Ramos (cell line): ENCODE measurements around the gene METTL17.
"Not testable (repeated sequence)": the region's sequence is repeated elsewhere in the genome, so short reads cannot be mapped to it uniquely, and the experiment has no call there.

ENCODE experiments used
- in situ Hi-C: fragments of 300-500 bp; cut with MboI; formaldehyde crosslinking; loops from one replicate; pipeline ENCODE4 v1.14.3; 2022; ENCODE audit warnings: low sequenced_read_pairs; ENCODE audit not compliant: unreplicated experiment

The METTL17 gene, protein sequence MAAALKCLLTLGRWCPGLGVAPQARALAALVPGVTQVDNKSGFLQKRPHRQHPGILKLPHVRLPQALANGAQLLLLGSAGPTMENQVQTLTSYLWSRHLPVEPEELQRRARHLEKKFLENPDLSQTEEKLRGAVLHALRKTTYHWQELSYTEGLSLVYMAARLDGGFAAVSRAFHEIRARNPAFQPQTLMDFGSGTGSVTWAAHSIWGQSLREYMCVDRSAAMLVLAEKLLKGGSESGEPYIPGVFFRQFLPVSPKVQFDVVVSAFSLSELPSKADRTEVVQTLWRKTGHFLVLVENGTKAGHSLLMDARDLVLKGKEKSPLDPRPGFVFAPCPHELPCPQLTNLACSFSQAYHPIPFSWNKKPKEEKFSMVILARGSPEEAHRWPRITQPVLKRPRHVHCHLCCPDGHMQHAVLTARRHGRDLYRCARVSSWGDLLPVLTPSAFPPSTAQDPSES

DNA sequence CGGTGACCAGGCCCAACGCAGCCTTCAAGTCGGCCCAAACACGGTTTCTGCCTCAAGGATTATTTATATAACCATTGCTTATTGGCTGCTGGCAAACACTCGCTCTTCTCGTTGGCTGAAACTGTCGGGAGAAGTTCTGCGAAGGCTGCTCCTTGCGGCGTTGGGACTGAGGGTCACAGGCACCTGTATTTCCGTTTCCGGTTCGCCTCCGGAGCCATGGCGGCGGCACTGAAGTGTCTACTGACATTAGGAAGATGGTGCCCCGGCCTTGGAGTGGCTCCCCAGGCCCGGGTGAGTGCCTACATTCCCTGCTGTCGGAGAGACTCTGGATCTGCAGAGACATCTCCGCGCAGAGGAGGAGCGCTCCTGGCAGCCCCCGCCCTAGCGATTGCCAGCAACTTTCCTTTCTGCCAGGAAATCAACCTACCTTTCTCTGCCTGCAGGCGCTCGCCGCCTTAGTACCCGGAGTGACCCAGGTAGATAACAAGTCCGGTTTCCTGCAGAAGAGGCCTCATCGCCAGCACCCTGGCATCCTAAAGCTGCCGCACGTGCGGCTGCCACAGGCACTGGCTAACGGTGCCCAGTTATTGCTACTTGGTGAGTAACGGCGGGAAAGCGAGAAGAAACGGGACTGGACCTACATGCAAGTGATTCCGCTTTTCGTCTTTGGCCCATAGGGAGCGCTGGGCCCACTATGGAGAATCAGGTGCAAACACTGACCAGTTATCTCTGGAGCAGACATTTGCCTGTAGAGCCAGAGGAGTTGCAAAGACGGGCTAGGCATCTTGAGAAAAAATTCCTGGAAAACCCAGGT is at the start of gene METTL17:
TSS of gene METTL17 (plus strand) at position 194 of the 814 bp plus-strand sequence. CDS start at position 217, 23 bp downstream.
- in situ Hi-C loops = no loop called here

DNA sequence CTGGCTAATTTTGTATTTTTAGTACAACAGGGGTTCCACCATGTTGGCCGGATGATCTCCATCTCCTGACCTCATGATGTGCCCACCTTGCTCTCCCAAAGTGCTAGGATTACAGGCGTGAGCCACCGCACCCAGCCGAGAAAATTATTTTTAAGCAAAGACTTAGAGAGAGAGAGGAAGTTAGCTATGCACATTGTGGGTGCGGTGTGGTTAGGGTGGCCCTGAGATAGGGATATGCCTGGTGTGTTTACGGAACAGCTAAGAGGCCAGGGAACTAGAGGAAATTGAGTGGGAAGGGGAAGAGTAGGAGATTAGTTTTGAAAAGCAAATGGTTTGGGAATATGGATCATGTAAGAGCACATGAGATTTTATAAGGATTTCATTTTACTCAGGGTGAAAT is 44.6 kb upstream of the METTL17 start:
- in situ Hi-C loops = not testable (repeated sequence)

DNA sequence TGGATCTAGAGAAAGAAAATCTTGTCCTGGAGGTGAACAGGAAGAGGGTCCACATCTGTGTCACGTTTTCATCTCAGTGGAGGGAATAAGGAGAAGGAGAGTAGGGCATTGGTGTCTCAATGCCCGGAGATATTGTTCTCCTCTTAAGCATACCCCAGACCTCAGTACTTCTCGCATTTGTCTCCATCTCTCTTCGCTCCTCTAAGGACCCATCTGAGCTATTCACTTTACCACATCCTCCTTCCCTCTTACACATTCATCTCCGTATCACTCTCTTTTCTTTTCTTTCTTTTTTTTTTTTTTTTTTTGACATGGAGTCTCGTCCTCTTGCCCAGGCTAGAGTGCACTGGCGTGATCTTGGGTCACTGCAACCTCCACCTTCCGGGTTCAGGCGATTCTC is 43.1 kb upstream of the METTL17 start:
- in situ Hi-C loops = not testable (repeated sequence)

DNA sequence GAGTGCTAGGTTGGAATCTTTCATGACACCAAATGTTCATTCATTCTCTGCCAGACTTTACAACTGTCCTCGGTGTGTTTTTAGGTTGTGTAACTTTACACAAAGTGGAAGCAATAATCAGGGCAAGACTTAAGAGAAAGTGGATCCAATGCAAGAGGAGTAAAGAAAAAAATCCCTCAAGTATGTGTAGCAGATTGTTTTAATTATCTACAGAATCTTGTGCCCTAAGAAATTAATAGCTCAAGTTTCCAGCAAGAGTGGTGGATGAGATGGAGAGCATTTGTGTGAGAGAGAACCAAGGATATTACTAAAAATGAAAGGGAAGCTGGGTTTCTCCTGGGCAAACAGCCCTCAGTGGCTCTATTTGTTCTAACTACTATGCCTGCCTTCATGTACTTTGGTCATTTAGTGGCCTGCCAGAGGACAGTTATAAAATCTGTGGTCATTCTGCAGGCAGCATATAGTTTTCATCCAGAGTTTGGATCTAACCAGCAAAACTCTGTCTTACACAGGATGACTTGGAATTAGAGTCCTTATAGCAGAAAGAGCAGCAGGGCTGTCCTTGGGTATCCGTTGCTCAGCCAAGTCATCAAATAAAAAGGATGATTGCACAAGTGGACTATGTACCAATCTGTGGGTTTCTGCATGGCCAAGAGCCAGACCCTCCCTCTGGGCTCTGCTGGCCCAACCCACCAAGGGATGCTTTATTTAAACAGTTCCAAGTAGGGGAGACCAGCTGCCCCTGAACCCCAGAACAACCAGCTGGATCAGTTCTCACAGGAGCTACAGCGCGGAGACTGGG is 34.8 kb upstream of the METTL17 start, which contains the start of gene RNASE2:
TSS of gene RNASE2 (plus strand) at position 752 of the 802 bp plus-strand sequence. CDS start 285 bp downstream, outside the sequence.
- in situ Hi-C loops = not testable (repeated sequence)

DNA sequence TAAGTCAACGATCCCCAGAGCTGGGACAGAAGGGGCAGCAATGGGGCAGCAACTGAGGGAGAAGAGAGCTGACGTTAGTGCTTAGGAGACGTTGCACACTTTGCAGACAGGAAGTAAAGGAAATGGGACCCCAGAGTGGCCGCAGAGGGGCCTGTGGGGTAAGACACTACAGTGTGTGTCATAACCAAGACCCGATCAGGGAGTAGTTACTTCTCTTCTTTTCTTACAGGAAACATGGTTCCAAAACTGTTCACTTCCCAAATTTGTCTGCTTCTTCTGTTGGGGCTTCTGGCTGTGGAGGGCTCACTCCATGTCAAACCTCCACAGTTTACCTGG is 34.3 kb upstream of the METTL17 start:
- in situ Hi-C loops = not testable (repeated sequence)

DNA sequence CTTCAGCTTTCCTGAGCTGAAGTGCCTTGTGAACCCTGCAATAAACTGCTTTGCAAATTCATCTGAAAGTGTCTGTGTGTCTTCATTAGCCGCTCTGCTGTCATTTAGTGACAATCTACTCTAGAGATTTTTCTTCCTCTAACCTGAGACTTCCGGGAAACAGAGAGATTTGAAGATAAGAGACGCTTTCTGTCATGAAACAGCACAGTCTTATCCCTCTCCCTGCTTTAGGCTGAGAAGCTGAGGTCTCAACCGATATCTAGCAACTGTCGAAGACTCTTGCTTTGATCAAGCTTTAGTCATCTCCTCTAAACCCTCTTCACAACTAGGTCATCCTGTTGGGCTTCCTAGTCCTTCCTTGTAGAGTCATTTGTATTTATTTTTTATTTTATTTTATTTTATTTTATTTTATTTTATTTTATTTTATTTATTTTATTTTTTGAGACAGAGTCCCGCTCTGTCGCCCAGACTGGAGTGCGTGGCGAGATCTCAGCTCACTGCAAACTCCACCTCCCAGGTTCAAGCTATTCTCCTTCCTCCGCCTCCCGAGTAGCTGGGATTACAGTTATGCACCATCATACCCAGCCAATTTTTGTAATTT is 33.3 kb upstream of the METTL17 start:
- in situ Hi-C loops = no loop called here

DNA sequence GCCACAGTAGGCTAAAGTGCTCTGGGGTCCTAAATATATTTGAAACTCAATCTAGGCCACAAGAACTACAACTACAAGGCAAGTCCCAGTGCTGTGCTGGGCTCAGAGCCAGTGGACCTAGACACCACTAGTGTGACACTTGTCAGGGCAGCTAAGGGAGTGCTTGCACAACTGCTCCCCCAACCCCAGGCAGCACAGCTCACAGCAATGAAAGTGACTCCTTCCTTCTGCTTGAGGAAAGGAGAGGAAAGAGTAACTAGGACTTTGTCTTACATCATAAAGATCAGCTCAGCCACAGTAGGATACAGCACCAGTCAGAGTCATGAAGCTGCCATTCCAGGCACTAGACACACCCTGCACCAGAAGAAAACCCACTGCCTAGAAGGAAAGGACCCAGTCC is 30.8 kb upstream of the METTL17 start:
- in situ Hi-C loops = not testable (repeated sequence)

DNA sequence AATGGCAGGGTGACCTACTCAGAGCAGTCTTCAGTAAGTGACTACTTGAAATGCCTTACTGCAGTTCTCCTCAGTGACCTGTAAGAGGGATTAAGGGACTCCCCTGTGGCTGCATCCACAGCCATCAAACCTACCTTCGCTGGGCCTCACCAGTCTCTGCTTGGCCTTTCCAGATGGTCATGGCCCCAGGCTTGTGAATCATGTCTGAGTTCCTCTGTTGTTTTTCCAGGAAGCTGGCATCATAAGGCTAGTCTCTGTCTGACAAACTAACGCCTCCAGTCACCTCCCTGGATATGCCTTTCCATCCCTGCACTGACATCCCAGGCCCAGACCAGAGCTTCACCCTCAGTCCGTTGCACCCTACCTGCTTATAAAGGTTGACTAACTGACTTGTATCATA is 20.4 kb upstream of the METTL17 start:
- in situ Hi-C loops = loop anchor here (5.0 kb wide), 1 partner anchor 112 kb away; no protein-coding TSS in a partner anchor

DNA sequence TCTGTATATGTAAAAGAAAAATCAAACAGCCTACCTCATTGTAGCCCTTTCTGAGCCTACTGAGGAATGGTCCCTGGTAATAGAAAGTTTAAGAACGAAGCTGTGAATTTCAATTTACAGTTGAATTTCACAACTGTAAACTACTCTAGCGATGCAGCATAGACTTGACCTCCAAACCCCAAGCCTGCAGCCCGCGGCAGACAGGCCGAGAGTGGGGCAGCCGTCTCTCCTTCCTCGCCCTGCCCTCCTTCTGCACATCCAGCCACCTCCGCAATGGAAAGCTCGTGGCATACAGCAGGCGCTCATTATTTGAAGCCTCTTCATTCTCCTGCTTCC is 19.2 kb upstream of the METTL17 start:
- in situ Hi-C loops = no loop called here

DNA sequence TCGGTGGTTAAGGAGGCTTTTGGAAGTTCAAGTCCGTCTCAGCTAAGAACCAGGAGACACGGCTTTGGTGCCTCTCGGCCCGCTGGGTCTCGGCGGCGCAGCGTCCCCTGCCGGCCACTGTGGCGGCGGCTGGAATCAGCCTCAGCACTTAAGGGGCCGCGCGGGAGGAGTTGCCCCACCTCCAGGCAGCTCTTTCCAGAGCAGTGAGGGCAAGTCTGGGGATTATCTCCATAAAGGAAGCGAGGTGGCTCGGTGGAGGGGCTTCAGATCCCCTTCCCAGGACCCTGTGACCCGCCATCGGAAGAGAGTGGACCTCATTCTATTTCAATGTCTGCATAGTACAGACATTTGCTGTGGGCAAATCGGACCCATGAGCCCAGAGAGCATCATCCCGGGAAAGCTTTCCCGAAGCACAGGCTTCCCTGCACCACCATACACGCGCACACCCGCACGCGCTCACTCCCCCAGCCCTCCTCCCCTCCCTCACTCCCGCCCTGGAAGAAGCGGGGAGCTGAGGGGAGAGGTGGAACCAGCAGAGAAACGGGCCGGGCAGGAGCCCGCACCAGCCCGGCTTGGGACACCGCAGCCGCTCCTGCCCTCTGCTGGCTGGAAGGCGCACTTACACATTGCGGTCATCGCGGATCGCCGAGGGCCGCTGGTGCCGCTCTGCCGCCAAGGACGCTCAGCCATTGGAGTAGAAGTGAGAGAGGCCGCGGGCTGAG is 18.6 kb upstream of the METTL17 start:
- in situ Hi-C loops = no loop called here

DNA sequence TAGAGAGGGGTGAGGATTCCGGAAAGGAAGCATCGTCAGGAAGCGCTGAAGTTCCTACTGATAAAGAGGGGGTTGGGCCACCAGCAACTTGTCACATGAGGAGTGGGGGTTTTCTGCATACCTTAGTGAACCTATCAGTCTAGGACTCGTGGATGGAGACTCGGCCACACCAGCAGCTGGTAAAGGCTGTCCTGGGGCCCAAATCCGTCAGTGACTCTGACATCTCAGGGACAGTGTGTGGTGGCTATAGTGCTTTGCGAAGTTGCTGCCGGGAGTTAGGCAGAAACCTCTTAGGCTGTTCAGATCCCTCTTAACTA is 18.1 kb upstream of the METTL17 start:
- in situ Hi-C loops = no loop called here

DNA sequence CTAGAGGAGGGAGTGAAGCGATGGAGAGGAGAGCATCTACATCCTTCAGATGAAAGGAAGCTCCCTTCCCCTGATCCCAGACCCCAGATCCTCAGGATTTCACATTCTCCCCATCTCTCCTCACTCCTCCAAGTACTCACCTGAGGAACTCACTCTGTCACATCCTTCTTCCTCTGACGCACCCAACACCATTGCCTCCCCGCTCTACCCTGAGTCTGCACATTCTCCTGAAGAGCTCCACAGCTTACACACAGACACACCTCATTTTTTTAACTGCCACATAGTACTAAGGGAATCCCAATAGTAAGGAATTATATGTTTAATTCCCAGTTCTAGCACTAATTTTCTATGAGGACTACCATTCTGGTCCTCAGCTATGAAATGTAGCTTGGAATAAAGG is 16.3 kb upstream of the METTL17 start:
- in situ Hi-C loops = no loop called here

DNA sequence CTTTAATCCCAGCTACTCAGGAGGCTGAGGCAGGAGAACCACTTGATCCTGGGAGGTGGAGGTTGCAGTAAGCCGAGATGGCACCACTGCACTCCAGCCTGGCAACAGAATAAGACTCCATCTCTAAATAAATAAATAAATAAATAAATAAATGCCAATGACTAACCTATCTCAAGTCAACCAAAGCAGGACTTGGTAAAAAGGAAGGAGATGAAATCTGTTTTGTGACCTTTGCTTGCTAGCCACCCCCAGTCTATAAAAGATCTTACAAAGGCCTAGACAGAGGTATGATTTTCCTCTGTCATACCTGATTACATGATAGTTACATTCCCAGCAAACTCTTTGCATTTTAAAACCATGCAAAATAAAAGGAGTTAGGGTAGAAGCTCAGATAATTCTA is 13.5 kb upstream of the METTL17 start:
- in situ Hi-C loops = no loop called here

DNA sequence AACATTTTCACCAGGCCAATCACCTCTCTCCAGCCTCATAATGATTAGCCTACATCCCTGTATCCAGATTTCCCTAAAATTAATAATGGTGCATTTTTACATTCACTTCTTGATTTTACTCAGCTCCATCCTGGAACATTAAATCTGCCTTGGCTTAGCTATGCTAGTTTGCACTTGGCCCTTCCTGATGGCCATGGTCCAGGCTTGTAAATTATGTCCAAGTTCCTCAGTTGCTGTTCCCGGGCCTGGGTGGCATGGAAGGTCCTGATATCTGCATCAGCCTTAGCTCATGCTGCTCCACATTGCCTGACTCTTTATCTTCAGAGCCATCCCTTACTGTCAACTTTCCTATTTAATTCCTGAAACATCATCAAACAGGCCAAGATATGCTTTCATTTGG is 11.1 kb upstream of the METTL17 start:
- in situ Hi-C loops = no loop called here

DNA sequence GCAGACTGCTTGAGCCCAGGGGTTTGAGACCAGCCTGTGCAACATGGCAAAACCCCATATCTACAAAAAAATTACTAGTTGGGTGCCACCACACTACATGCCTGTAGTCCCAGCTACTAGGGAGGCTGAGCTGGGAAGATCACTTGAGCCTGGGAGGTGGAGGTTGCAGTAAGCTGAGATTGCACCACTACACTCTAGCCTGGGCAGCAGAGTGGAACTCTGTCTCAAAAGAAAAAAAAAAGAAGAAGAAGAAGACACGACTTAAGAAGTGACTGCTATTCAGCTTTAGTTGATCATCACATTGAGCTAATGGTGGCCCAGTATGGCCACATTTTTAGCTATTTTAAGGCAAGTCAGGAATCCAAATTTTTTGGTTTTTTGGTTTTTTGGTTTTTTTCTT is 8.9 kb upstream of the METTL17 start:
- in situ Hi-C loops = no loop called here

DNA sequence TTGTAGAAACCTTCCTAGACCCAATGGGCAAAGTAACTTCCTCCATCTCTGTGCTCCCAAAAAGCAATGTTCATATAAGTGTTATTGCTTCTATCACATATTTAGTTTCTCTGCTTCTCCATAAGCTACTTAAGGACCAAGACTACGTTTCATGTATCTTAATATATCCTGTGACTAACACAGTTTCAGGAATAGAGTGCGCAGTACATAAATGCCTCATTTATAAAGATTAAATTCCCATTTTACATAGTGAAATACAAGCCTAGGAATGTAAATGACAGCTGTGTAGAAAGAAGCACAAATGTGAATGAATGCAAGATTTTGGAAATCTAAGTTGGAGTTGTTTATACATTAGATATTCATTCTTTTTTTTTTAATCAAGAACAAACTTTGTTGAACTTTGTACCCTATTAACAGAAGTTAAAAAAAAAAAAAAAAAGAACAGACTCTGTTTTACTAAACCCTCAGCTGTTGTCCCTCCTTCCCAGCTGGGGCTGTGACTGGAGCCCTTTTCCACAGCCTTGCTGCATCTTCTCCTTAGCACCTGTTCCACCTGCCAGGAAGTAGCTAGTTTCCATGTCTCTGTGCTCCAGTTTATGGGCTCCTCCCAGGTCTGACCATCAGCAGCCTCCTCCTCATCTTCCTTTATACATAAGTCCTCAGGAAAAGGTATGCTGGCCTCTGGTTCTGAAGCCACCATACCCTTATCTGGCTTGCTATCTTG is 7.0 kb upstream of the METTL17 start:
- in situ Hi-C loops = no loop called here

DNA sequence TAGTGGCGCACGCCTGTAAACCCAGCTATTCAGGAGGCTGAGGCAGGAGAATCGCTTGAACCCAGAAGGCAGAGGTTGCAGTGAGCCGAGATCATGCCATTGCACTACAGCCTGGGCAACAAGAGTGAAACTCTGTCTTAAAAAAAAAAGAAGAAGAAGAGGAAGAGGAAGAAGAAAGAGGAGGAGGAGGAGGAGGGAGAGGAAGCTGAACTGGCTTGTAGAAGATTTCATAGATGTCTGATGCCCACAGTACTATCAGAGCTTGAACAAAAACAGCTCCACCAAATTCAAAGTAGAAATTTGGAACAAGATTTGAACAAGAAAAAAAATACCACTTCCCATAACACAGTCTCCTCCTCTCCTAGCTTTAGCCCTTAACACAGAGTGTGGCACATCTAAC is 4.1 kb upstream of the METTL17 start:
- in situ Hi-C loops = not testable (repeated sequence)

DNA sequence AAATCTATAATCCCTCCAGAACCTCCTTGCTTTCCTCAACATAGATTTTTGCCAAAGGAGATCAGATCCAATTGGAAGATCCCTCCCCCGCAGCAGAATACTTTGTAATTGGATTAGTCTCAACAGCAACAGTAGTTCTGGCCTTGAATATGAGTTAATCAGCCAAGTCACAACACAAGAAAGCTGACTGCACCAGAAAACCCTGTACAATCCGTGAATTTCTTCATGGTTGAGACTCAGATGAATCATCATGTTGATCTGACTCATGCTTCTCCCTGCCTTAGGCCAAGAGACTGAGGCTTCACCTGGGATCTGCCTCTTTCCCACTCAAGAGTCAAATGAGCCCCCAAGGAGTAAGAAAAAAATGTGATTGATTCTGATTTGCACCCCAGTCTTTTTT is 3.0 kb upstream of the METTL17 start:
- in situ Hi-C loops = no loop called here
